Tibial artery (tissue), 4 donors: ENCODE data around the gene REV1.
"Not testable (repeated sequence)": the region's sequence is repeated elsewhere in the genome, so short reads cannot be mapped to it uniquely, and the experiment has no call there.

Source experiments
- DNase-seq, 2 donors: peaks; one replicate each; pipeline ENCODE4 v3.0.0-alpha.2; 2019
- H3K27ac ChIP-seq, 2 donors: fragments of 200-600 bp; sonication (generic) in 1 of 2; 1 replicate in 1 of 2; 2 replicates in 1 of 2; pipeline ENCODE4 v1.5.1; 2018 to 2019; ENCODE audit warnings: mild to moderate bottlenecking in 1 of 2
- H3K27me3 ChIP-seq, 2 donors: fragments of 200-600 bp; sonication (generic) in 1 of 2; one replicate each; pipeline versions ENCODE4 v1.5.1 to v1.6.0; 2016 to 2019
- H3K36me3 ChIP-seq, 3 donors: fragments of 200-600 bp; sonication (generic) in 2 of 3; one replicate each; pipeline ENCODE4 v1.5.1; 2016 to 2019; ENCODE audit warnings: mild to moderate bottlenecking in 2 of 3
- H3K4me1 ChIP-seq, 4 donors: fragments of 200-600 bp; sonication (generic) in 2 of 4; 1 replicate in 3 of 4; 2 replicates in 1 of 4; pipeline ENCODE4 v1.5.1; 2016 to 2019
- H3K4me3 ChIP-seq, 2 donors: fragments of 200-600 bp; sonication (generic) in 1 of 2; 1 replicate in 1 of 2; 2 replicates in 1 of 2; pipeline ENCODE4 v1.5.1; 2018 to 2019; ENCODE audit warnings: mild to moderate bottlenecking in 2 of 2
- H3K9me3 ChIP-seq, 3 donors: fragments of 200-600 bp; sonication (generic) in 1 of 3; one replicate each; pipeline ENCODE4 v1.5.1; 2016 to 2019
- intact Hi-C: fragments of 100-400 bp; cut with DNase I; formaldehyde crosslinking; loops from one replicate; pipeline ENCODE4 v1.15.0; 2023; ENCODE audit warnings: low total_unique reads
- TF ChIP-seq, protein P1 (sequence below), 2 experiments: fragments of 200-600 bp in 1 of 2; fragments of 450-650 bp in 1 of 2; IDR thresholded peaks; one replicate each; pipeline ENCODE4 v1.5.1; 2017 to 2019; ENCODE audit warnings: antibody characterized with exemption in 2 of 2, mild to moderate bottlenecking in 1 of 2, moderate library complexity in 1 of 2

Gene REV1

DNA sequence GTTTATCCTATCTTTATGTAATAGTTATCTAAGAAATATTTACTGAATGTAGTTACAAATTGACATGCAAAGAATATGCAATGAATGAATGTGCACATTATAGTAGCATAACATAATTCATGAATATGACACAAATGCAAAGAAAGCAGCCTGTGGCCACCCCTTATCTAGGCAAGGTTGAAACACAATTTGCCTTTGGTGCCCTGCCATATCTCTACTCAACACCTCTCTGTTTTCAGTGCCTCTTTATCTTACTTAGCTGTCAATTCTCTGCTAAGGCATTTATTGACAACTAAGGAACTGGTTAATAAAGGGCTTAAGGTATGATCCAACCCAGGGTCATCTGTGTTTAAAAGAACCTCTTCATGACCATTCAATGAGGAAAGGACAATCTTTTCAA, 18.9 kb downstream of the REV1 start:
- Histone ChIP-seq H3K36me3 (no peaks in the 10 kb centered on the region), H3K4me1 (peaks cover 0 to 48% (median 7%) of the 10 kb centered on the region in 4 donors), H3K27me3 (no peaks in the 10 kb centered on the region), H3K9me3 (no peaks in the 10 kb centered on the region), H3K27ac (no peak overlapping the region), H3K4me3 (no peak overlapping the region)
- intact Hi-C loops, result no loop called here
- DNase-seq, result no peak
- TF ChIP-seq, protein P1, sequence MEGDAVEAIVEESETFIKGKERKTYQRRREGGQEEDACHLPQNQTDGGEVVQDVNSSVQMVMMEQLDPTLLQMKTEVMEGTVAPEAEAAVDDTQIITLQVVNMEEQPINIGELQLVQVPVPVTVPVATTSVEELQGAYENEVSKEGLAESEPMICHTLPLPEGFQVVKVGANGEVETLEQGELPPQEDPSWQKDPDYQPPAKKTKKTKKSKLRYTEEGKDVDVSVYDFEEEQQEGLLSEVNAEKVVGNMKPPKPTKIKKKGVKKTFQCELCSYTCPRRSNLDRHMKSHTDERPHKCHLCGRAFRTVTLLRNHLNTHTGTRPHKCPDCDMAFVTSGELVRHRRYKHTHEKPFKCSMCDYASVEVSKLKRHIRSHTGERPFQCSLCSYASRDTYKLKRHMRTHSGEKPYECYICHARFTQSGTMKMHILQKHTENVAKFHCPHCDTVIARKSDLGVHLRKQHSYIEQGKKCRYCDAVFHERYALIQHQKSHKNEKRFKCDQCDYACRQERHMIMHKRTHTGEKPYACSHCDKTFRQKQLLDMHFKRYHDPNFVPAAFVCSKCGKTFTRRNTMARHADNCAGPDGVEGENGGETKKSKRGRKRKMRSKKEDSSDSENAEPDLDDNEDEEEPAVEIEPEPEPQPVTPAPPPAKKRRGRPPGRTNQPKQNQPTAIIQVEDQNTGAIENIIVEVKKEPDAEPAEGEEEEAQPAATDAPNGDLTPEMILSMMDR (IDR thresholded peaks at IDR 0.05), result no peak

DNA sequence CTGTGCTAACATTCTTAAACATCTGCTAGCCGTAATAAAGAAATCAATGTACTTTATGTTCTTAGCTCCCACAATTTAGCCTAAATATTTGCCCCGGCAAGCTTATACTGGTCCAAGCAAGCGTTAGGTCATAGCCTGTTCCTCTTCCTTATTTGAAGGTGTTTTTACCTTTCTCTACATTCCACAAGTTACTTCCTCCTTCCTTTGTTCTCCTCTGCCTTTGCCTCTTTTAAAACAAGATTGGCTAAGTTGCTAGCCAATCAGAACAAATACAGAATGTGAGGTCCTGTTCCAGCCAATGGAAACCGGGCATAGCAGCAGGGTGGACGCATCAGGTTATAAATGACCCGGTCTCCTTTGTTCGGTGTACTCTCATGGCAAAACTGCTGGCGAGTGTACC, 19.4 kb downstream of the REV1 start:
- H3K4me3 ChIP-seq, H3K27ac ChIP-seq, H3K27me3 ChIP-seq, intact Hi-C loops, H3K9me3 ChIP-seq, DNase-seq, H3K36me3 ChIP-seq: not testable (repeated sequence)
- peaks cover 0 to 43% (median 5%) of the 10 kb centered on the region in 4 donors for H3K4me1 ChIP-seq

DNA sequence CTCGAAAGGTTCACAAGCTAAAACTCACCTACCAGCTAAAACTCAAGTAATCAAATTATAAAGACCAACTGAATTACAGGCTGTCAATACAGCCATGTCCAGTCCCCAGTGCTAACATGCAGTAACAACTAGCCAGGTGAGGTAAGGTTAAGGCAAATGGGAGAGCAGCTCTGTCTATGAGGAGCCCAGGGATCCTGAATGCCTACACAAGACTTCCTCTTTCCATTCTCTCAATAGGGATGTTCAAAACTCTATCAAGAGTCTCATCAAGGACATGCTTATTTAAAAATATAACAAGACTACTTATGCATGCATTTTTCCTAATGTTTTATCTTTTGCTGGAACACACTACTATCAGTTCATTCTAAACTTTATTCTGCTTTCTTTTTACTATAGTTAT, 20.4 kb downstream of the REV1 start:
- TF ChIP-seq, protein P1 (IDR thresholded peaks at IDR 0.05), result no peak
- Histone ChIP-seq H3K27me3 (no peaks in the 10 kb centered on the region), H3K36me3 (no peaks in the 10 kb centered on the region), H3K9me3 (no peaks in the 10 kb centered on the region), H3K4me3 (no peak overlapping the region), H3K27ac (no peak overlapping the region), H3K4me1 (peaks cover 0 to 33% (median 2%) of the 10 kb centered on the region in 4 donors)
- DNase-seq, result no peak
- intact Hi-C loops, result no loop called here

DNA sequence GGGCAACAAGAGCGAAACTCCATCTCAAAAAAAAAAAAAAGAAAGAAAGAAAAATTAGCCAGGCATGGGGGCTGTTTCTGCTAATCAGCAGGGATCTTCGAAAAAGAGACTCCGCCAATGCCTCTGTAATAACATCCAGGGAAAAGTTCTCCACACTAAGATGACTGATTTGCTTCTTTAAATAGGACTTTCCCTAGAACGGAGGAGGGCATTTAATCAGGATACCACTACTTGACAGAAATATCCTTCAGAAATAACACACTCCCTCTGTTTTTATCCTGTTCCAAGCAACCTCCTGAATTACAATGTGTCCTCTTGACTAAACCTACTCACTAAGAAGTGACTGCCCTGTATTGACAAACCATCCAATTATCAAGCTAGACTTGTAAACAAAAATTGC, 21.7 kb downstream of the REV1 start:
- no peak overlapping the region for H3K27ac ChIP-seq
- intact Hi-C loops, result no loop called here
- DNase-seq, result no peak

DNA sequence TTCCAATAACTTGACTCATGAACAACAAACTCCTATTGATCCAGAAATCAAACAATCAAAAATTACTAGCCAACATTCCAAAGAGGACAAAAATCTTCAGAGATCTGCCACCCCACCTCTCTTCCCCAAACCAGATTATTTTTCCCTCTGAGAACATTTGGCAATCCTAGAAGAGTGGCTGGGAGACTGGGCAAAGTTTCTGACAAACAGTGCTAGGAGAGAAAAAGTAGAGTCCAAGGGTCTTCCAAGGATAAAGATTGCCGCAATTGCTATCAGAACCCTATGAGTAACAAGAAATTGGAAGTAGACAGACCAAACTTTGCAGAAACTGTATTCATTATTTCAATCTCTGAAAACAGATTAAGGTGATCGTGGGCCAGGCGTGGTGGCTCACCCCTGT, 22.4 kb downstream of the REV1 start:
- H3K27ac ChIP-seq, result no peak overlapping the region
- TF ChIP-seq, protein P1 (IDR thresholded peaks at IDR 0.05), result no peak

More for the DNA sequence above, 21.7 kb downstream of the REV1 start:
- Histone ChIP-seq H3K4me3 (no peak overlapping the region), H3K36me3 (no peaks in the 10 kb centered on the region), H3K27me3 (no peaks in the 10 kb centered on the region), H3K4me1 (peaks cover 0 to 25% (median 2%) of the 10 kb centered on the region in 4 donors), H3K9me3 (no peaks in the 10 kb centered on the region)
- TF ChIP-seq, protein P1 (IDR thresholded peaks at IDR 0.05), result no peak

DNA sequence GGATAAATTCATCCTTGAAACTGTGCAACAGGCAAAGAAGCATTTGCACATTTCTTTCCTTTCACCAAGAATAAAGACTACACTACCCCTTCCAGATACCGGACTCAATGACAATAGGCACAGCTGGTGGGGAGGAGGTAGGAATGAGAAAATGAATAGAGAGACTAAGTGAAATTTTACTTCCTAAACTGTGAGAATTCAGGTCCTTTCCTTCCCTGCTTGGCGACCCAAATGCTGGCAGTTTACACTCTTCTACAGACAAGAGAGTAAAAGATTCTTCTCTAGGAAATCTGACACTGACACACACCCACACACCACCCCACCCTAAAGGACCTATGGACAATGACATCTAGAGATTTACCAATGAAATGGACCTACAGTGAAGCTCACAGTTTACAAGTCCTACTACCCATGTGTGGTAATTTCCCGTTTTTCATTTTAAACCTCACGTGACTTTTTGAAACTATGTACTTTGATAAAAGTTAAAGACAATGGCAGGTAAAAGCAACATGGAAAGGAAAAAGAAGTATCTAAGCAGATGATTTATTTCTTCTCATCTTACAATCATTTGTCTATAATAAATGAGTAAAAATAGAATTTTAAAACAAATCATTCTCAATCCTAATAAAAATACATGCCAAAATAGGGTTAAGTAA, 27.9 kb downstream of the REV1 start:
- H3K27ac ChIP-seq, result no peak overlapping the region
- intact Hi-C loops, result no loop called here
- no peak for DNase-seq
- no peaks in the 10 kb centered on the region for H3K9me3 ChIP-seq
- H3K27me3 ChIP-seq, result no peaks in the 10 kb centered on the region
- TF ChIP-seq, protein P1 (IDR thresholded peaks at IDR 0.05), result no peak
- H3K36me3 ChIP-seq, result peaks cover 30 to 45% (median 45%) of the 10 kb centered on the region in 3 donors
- no peaks in the 10 kb centered on the region for H3K4me1 ChIP-seq
- H3K4me3 ChIP-seq, result no peak overlapping the region

More for the DNA sequence above, 22.4 kb downstream of the REV1 start:
- no peaks in the 10 kb centered on the region for H3K9me3 ChIP-seq
- peaks cover 0 to 17% (median 2%) of the 10 kb centered on the region in 4 donors for H3K4me1 ChIP-seq
- no peak for DNase-seq
- H3K4me3 ChIP-seq, result no peak overlapping the region
- H3K36me3 ChIP-seq, result no peaks in the 10 kb centered on the region
- no peaks in the 10 kb centered on the region for H3K27me3 ChIP-seq
- intact Hi-C loops, result no loop called here
